GM21723 (cell line): ENCODE results near the gene WFS1.

ENCODE experiments used
- ATAC-seq: cut with Tn5 transposase; IDR thresholded peaks from one replicate; pipeline ENCODE4 v1.9.1; 2021; ENCODE audit warnings: mild to moderate bottlenecking, moderate library complexity; ENCODE audit not compliant: unreplicated experiment

WFS1 gene

DNA sequence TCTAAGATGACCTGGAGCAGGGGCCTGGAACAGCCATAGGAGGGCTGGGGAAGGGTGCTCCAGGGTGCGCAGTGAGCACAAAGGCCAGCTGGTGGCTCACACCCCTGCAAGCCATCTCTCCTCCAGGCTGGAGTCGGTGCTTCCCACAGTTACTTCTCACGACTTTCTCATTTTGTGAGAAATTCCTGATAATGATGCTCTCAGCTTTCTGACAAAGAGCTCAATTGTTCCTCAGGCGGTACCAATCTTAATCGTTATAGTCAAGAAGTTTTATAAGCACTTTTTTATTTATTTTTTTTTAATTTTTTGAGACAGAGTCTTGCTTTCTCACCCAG is 11.7 kb upstream of the WFS1 start:
- no peak for ATAC-seq

DNA sequence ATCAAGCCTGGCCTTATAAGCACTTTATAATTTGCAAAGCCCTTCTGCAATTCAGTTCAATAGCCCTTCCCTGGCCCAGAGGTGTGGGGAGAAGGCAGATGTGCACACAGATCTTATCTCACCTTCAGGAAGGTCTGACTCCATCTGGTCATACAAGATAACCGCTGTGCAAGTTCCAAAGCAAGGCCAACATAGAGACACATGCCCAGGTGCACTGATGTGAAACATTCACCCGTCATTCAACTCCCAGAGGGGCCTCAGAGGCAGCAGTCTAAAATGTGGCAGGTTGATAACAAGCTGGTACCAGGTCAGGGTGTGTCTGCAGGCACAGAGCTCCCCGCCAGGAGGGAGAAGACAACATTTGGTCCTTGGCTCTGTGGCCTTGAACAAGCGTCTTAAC is 10.9 kb upstream of the WFS1 start:
- no peak for ATAC-seq

DNA sequence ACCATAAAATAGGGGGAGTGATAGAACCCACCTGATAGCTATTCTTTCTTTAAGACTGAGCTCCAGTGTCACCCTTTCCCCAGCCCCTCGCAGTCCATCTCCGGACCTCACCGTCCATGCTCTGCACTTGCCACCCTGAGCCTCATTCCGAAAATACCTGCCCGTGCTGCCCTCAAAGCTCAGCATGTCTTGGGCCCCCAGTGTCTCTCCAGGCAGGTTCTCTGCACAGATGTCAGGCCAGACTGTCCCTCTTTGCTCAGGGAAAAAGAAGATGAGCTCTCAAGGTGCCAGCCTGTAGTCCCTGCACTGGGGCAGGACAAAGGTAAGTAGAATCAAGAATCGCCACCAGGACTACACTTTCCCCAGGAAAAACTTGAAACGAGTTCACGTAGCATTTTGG is 9.8 kb upstream of the WFS1 start:
- ATAC-seq = no peak

DNA sequence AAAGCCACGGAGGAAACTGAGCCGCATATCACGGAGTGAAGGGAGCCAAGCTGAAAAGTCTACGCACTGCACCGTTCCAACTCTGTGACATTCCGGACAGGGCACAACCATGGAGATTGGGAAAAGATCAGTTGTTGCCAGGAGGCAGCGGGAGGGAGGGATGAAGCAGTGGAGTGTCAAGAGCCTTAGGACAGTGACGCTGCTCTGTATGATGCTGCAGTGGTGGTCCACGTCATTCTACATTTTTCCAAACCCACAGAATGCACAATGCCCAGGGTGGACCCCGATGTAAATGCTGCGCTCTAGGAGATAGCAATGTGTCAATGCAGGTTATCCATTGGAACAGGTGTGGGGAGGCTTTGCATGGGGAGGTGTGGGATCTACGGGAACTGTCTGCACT is 7.5 kb upstream of the WFS1 start:
- no peak for ATAC-seq

DNA sequence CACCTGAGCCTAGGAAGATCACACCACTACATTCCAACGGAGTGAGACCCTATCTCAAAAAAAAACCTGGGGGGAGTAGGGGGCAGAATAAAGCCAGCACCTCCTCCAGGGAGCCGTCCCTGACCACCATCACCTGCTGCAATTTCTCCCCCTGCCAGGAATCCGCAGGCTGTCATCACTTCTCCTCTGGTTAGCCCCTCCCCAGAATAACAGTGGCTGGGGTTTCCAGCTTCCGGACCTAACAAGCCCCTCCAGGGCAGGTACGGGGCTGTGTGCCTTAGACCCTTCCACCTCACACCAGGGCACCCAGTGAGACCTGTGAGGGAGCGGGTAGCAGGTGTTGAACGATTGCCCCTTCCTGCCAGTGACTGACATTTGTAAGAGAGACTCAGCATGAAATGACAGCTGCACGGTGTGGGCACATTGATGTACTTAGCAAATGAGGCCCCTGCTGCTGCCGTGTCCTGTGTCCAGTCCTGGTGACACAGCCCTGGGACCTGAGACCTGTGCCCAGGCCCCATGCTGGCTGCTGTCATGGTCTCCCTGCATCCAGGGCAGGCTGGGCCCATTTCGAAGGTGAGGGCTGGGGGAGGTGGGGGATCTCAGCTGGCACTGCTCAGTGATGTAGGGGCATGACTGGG is 6.7 kb upstream of the WFS1 start:
- ATAC-seq = no peak

DNA sequence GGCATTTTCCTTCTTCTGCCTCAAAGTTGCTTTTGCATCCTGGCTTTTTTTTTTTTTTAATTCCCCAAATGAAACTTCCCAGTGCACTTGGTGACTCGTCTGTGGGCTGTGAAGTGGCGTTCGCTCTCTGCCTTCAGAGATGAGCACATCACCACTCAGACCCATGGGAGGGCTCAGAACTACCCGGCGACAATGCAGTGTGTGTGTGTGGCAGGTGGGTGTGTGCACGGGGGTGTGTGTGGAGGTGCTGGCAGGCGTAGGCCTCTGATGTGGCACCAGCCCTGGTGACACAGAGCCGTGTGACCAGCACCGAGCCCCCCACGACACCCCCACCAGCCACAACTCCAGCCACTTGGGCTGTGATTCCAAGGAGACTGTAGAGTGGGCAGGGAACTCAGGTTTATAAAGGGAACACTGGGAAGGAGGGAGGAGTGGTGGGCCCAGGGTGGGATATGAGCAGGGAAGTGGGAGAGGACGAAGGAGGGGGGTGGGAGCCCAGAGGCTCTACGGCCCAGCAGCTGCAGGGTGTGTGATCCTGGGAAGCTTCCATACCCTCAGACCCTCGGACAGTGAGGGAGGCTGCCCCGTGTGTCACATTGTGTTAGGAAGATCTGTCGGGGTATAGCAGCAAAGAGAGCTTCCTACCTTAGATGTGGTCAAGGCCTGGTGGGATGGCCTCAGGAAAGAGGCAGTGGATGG is 6.0 kb upstream of the WFS1 start:
- ATAC-seq = no peak

DNA sequence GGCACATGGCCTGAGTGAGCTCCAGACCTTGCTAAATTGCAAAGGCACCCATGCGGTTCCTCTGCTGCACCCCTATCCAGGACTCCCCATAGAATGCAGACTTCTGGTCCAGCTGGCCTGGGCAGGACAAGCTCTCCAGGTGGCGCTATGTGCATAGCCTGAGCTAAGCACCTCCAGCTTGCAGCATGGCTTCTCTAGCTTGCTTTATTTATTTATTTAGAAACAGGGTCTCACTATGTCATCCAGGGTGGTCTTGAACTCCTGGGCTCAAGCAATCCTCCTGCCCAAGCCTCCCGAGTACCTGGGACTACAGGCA is 5.5 kb upstream of the WFS1 start:
- no peak for ATAC-seq

DNA sequence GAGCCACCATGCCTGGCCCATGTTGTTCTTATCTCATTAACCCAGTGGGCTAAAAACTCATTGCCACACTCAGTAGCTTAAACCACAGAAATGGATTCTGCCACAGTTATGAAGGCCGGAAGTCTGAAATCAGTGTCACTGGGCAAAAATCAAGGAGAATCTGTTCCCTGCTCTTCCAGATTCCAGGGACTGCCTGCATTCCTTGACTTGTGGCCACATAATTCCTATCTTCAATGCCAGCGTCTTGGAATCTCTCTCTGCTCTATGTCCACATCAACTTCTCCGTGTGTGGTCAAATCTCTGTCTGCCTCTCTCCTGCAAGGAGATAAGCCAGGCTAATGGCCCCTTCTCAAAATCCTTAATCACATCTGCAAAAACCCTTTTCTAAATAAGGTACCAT is 4.1 kb upstream of the WFS1 start:
- no peak for ATAC-seq

DNA sequence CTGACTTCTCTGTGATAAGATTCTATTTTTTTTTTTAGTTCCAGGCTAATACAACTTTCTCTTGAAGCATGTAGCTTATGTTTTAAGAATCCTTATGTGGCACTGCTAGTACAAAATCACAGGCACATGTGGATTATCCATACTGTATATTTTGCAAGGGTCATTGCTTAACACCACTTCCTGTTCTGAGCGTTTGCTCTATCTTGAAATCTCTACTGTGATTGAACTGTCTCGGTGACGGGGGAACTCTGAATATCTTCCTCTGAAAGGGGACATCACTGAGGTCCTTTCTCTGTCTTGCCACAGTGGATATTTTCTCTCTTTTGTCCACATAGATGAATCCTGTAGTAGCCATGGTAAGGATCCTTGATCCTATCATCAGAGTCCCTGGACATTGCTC is 2.1 kb upstream of the WFS1 start:
- no peak for ATAC-seq

DNA sequence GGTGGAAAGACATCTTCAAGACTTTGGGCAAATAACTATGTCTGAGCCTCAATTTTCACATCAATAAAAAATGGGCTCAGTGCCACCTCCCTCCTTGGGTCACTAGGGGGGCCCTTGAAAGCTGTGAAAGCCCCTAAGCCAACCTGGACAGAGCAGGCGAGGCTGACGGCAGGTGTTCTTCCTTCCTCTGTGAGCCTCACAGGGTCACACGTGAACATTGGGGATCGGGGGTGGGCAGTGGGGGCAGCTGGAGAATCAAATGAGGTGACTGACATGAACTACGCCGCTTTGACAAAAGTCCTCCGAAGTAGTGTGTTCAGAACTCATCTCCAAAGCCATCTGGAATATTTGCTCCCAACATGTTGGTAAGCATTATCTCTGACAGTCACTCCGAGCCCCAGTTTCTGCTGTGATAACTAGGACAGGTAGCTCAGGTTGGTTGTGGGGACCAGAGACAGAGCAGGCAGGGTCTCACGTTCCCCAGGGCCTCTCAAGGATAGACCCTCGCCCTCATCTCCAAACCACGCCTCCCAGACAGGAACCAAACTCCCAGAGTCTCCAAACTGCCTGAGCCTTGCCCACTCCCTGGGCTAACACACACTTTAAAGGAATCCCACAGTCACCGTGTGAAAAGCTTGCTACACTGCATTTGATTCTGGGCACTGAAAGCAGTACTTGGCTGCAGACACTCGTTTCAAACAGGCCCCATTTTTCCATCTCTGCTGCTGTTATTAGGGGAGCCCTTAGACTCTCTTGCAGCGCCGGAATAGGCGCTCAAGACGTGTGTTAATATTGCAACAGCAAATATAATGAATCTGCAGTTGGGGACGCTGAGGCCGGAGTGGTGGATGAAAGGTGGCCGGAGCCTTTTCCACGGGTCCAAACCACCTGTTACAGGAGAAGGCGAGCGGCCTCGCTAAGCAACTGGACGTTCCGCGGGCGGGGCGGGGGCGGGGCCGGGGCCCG is 717 bp upstream of the WFS1 start:
- ATAC-seq = peak; percentile 15

DNA sequence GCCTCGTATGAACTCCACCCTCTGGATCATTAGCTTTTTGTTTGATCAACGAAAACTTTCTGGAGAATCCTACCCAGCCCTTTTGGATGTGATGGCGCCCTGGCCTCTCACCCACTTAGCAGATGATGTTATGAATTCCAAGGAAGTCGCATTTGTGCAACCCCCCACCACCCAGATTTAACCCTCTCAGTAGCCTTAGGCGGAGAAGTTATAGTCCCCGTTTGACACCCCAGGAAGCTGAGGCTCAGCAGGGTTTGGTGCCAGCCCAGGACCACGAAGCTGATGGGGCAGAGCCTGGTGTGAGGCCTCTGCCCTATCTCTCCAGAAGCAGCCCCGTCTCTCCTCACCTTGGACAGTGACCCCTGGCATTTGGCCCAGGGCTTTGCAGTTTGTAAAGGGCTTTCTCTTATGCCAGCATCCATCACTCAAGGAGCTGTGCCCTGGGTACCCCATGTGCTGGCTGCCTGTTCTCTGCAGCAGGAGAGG is 1.0 kb downstream of the WFS1 start:
- ATAC-seq = no peak

DNA sequence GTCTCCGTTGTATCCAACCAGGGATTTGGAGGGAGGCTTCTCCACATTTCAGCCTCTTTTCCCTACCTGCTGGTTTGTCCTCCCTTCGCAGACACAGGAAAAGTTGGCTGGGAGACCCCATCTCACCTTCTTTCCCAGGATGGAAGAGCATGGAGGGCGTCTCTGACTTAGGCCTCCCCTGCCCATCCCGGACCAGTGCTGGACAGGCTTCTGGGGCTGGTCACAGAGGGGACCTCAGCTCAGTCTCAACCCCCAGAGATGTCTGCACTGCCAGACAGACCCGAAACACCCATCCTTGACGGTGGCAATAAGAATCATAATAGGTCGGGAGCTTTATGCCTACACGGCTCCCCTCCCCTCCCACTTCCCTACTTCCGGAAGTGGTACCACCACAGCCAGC is 1.6 kb downstream of the WFS1 start:
- no peak for ATAC-seq

DNA sequence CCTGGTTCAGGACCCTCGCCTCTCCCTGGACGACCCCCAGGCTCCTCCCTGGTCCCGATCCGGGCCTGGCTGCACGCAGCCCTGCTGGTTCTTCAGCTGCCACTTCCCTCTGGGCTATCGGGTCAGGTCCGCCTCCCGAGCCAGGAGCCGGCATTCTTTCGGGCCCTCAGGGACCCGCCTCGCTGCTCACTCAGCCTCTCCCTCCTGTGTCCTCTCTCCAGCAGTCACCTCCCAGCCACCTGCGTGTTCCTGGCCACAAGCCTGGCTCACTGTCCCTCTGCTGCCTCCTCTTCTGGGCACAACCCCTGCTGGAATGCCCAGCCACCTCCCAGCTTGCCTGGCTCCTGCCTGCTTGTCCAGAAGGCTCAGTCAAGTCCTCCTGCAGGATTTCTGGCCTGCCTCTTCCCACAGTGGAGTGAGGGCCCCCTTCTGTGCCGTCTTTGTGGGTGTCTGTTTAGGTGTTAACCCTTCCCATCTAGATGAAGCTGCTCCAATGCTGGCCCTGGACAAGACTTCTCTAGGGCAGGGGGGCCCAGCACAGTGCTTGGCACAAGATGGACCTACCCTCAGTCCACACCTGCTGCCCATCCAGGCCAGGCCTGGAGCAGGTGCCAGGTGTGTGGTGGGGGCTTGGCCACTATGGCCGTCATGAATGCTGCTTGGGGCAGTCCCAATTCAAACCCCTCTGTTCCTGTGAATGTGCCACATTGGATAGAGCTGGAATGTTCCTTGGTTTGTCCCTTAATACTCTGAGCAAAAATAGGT is 2.2 kb downstream of the WFS1 start:
- ATAC-seq = no peak

DNA sequence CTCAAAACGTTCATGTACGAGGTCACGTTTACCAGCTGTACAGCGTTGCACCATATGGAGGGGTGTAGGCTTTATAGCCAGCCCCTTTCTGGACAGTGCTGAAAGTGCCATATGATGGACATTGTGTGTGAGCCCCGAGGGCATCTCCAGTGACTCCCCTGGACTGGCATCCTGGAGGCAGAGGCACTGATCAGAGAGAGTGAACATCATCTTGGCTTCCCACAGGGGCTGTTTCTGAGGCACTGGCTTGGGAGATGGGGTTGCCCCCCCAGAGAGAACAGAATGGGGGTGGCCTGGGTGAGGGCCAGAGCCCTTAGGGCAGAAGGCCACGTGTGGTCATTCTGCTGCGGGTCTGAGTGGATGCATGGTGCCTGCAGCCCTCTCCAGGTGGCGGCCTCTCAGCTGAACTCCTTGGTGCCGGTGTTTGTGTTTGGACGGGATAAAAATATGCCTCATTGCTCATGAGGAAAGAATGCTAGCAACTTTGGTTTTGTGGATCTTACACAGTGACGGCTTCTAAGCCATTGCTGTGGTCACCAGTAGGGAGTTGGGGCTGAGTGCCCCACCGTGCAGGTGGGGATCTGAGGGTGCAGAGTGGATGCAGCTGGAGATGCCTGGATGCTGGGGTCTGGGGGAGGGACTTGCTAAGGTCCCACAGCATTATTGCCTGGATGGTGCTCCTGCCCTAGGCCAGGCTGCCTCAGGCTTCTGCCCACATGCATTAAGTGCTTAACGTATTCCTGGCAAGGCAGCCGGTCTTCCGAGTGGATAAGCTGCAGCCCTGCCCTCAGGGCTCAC is 3.4 kb downstream of the WFS1 start:
- no peak for ATAC-seq

DNA sequence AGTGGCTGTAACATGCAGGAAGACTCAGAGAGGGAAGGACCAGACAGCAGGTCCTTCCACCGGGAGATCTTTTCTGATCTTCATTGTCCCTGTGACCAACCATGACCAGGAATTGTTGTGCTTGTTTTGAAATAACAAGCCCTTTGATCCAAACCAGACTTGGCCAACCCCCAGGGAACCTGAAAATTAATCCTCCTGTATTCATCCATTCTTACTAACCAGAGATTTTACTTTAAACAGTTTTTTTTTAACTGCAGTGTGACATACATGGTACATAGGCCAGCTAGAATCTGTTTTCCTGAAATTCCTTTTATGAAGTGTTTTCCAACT is 4.0 kb downstream of the WFS1 start:
- no peak for ATAC-seq

DNA sequence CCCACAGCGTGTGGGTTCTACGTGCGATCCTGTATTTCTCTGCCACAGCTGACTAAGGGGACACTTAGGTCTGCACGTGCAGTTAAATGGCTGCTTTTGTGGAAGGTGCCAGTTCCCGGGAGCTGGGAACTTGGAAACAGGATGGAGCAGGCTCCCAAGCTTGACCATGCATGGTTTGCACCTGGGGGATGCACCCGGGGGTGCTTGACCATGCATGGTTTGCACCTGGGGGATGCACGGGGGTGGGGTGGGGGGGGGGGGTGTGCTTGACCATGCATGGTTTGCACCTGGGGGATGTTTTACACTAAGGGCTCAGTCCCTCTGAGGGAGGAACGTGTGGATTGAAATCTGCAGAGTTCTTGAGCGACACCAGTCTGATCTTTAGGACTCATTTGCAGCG is 5.7 kb downstream of the WFS1 start:
- ATAC-seq = no peak

DNA sequence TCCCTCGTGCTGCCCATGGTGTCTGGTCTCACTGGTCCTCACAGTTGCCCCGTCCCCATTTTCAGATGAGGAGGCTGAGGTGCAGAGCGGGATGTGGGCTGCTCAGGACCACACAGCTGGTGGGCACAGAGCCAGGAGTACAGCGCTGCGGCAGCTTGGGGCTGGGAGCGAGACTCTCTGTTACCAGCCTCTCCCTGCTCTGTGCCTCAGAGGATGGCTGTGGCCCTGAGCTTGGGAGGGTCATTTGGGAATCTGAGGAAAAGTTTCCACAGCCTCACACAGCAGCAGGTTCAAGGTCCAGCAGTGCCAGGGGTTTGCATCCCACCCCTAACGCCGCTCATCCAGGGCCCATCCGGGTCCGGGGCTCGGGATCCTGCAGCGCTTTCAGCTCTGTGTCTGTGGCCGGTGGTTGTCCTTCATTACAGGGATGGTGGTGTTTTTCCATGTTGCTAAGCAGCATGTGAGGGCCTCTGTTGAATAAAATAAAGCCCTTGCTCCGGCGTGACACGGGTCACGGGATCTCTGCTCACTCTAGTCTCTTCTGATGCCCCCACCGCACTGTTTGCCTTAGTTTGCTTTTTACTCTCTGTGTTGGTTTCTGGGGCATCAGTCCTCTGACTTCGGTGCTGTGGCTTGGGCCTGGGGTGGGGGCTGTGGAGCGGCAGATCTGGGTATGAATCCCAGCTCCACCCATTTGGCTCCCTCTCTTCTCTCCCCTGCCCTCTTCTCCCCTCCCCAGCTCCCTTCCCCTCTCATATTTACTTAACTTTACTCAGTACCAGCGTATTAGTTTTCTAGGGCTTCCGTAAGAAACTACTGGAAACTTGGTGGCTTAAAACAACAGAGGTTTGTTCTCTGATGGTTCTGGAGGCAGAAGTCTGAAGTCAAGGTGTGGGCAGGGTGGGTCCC is 6.5 kb downstream of the WFS1 start:
- no peak for ATAC-seq

DNA sequence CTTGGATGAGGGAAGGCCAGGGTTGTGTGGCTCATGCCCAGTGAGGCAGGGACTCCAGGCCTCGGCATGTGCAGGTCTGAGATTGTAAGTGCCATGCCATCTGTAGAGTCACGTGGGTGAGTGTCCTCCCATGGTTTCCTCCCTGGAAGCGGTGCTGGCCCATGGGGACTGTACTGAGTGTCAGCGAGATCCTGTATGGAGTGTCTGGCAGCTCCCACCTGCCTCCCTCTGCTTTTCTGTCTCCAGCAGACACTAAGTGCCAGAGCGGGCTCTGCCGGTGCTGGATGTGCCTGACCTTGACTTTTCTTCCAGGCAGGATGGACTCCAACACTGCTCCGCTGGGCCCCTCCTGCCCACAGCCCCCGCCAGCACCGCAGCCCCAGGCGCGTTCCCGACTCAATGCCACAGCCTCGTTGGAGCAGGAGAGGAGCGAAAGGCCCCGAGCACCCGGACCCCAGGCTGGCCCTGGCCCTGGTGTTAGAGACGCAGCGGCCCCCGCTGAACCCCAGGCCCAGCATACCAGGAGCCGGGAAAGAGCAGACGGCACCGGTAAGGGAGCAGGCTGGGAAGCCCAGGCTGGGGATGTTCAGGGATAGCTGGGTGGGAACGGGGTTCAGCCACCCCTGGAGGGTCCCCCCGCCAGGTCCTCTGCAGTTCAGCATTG is 7.6 kb downstream of the WFS1 start:
- no peak for ATAC-seq
